Measurements from ENCODE around the gene CERT1. TPM values are rescaled to one million over a fixed set of nuclear protein-coding genes. Genes with fewer than 3 reads are reported as not detected.

The CERT1 gene
- polyA plus RNA-seq, 1 of the 3 experiments (the other 2 are of a cell fraction): 4.5 TPM

DNA sequence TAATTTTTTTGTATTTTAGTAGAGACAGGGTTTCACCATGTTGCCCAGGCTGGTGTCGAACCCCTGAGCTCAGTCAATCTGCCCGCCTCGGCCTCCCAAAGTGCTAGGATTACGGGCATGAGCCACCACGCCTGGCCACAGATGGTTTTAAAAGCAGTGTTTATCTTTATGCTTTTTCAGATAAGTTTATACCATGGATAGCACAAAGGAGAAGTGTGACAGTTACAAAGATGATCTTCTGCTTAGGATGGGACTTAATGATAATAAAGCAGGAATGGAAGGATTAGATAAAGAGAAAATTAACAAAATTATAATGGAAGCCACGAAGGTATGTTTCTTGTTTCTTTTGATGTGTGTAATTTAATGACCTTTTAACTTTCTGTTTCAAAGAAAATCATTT is 35.4 kb upstream of the CERT1 start:
- Histone ChIP-seq H3K27me3 (ENCODE audit: insufficient read depth) (no peaks in the 10 kb centered on the region), H3K4me2 (no peak overlapping the region), H3K9me2 (no peaks in the 10 kb centered on the region), H3K9ac (no peak overlapping the region), H3K79me2 (ENCODE audit: insufficient read depth) (peaks cover 25% of the 10 kb centered on the region; the same call in 1 of the 2 replicates), H3K27ac (ENCODE audit: low read depth in 2 of 2, low read length in 1 of 2) (no peak overlapping the region), H3K9me3 (peaks cover 7% of the 10 kb centered on the region; the same call in 1 of the 2 replicates), H3K4me3 (ENCODE audit: low read depth in 2 of 2, low read length in 1 of 2) (no peak overlapping the region), H3K36me3 (replicated peaks in 1 of 2; ENCODE audit: control insufficient read depth in 1 of 2, insufficient read depth in 2 of 2, low read length in 1 of 2) (peaks cover 7 to 30% of the 10 kb centered on the region in 2 experiments), H2AFZ (ENCODE audit: low read depth) (no peak overlapping the region), H4K20me1 (ENCODE audit: insufficient read depth) (no peaks in the 10 kb centered on the region), H3K4me1 (ENCODE audit: control insufficient read depth in 1 of 2, insufficient read depth in 2 of 2, low read depth in 1 of 2, low read length in 1 of 2) (no peaks in the 10 kb centered on the region), H3F3A (replicated peaks; ENCODE audit: insufficient read depth) (peaks cover 13% of the 10 kb centered on the region)
- CTCF ChIA-PET: interaction anchor here (0.7 kb wide), 1 partner anchor 535 kb away, joined by 3 read pairs; no protein-coding TSS in a partner anchor
- DNase-seq: no peak
- POLR2A ChIA-PET: no interaction called here
- TF ChIP-seq FOSL2 (IDR thresholded peaks at IDR 0.05; ENCODE audit: borderline replicate concordance, low read depth) (no peak), NFIC (IDR thresholded peaks at IDR 0.05; ENCODE audit: borderline replicate concordance) (no peak), POLR2AphosphoS5 (IDR thresholded peaks at IDR 0.05; ENCODE audit: low read depth, low read length) (no peak), GABPA (IDR thresholded peaks at IDR 0.05; ENCODE audit: low read depth) (no peak), ZBTB33 (IDR thresholded peaks at IDR 0.05; ENCODE audit: borderline replicate concordance, low read depth) (no peak), EZH2phosphoT487 (IDR thresholded peaks at IDR 0.05; ENCODE audit: borderline replicate concordance, low read depth) (no peak), RAD21 (IDR thresholded peaks at IDR 0.05; ENCODE audit: low read length) (no peak), TAF1 (IDR thresholded peaks at IDR 0.05; ENCODE audit: borderline replicate concordance, low read depth, low read length) (no peak), EP300 (IDR thresholded peaks at IDR 0.05; ENCODE audit: borderline replicate concordance in 1 of 2, low read depth in 1 of 2, low read length in 1 of 2) (no peak), RCOR1 (IDR thresholded peaks at IDR 0.05; ENCODE audit: low read length) (no peak), TCF12 (IDR thresholded peaks at IDR 0.05) (no peak), JUND (IDR thresholded peaks at IDR 0.05) (no peak), MAX (IDR thresholded peaks at IDR 0.05; ENCODE audit: low read depth) (no peak), RFX5 (IDR thresholded peaks at IDR 0.05; ENCODE audit: low read length) (no peak), TEAD4 (IDR thresholded peaks at IDR 0.05; ENCODE audit: borderline replicate concordance, insufficient read depth) (no peak), SMC3 (IDR thresholded peaks at IDR 0.05; ENCODE audit: low read depth, low read length) (no peak)
- WGBS (ENCODE audit: low lambda C conversion rate): 95% methylated on average over 6 of the region's 6 CpGs

DNA sequence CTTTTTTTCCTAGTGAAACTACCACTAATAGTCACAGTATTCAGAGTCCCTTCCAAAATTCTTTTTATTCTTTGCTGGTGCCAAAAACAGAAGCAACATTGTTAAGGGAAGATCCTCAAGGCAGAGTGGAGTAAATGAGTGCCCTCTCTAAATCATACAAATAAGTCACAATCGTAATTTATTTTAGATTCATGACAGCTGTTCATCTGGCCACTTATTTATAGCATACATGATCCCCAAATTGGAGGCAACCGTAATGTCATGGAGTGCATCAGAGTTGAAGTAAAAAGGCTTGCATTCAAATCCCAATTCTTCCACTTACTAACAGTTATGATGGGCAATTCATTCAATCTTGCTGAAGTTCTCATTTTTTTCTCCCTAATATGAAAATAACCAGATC is 33.7 kb upstream of the CERT1 start:
- Histone ChIP-seq H3K9me3 (peaks cover 4% of the 10 kb centered on the region; the same call in 1 of the 2 replicates), H3K36me3 (replicated peaks in 1 of 2; ENCODE audit: control insufficient read depth in 1 of 2, insufficient read depth in 2 of 2, low read length in 1 of 2) (peaks cover 7 to 23% of the 10 kb centered on the region in 2 experiments), H3K4me3 (ENCODE audit: low read depth in 2 of 2, low read length in 1 of 2) (no peak overlapping the region), H3K4me2 (no peak overlapping the region), H3K27ac (ENCODE audit: low read depth in 2 of 2, low read length in 1 of 2) (no peak overlapping the region), H3K9ac (no peak overlapping the region), H3F3A (replicated peaks; ENCODE audit: insufficient read depth) (no peaks in the 10 kb centered on the region), H3K79me2 (ENCODE audit: insufficient read depth) (peaks cover 35% of the 10 kb centered on the region; the same call in 1 of the 2 replicates), H2AFZ (ENCODE audit: low read depth) (no peak overlapping the region), H3K27me3 (ENCODE audit: insufficient read depth) (no peaks in the 10 kb centered on the region), H3K9me2 (no peaks in the 10 kb centered on the region), H4K20me1 (ENCODE audit: insufficient read depth) (no peaks in the 10 kb centered on the region), H3K4me1 (ENCODE audit: control insufficient read depth in 1 of 2, insufficient read depth in 2 of 2, low read depth in 1 of 2, low read length in 1 of 2) (no peaks in the 10 kb centered on the region)
- POLR2A ChIA-PET: no interaction called here
- CTCF ChIA-PET: interaction anchor here (0.6 kb wide), 2 partner anchors 29 to 818 kb away, joined by 3 read pairs; no protein-coding TSS in a partner anchor
- WGBS (ENCODE audit: low lambda C conversion rate): 98% methylated on average over 2 of the region's 2 CpGs
- DNase-seq: no peak
- TF ChIP-seq MAX (IDR thresholded peaks at IDR 0.05; ENCODE audit: low read depth) (no peak), JUND (IDR thresholded peaks at IDR 0.05) (no peak), FOSL2 (IDR thresholded peaks at IDR 0.05; ENCODE audit: borderline replicate concordance, low read depth) (no peak), EZH2phosphoT487 (IDR thresholded peaks at IDR 0.05; ENCODE audit: borderline replicate concordance, low read depth) (no peak), SIN3A (IDR thresholded peaks at IDR 0.05; ENCODE audit: borderline replicate concordance, low read depth, low read length) (no peak), SMC3 (IDR thresholded peaks at IDR 0.05; ENCODE audit: low read depth, low read length) (no peak), ZBTB33 (IDR thresholded peaks at IDR 0.05; ENCODE audit: borderline replicate concordance, low read depth) (no peak), FOXJ3 (CRISPR knock-in tag; IDR thresholded peaks at IDR 0.05) (no peak)

Data from SK-N-SH (cell line).